RWPE2 (cell line): ENCODE measurements around the gene KLF3.
A peak's percentile ranks its signal among the peaks of the same experiment; 100 is the strongest.

Experiments used
- ATAC-seq: fragments of 200-7000 bp; cut with Tn5 transposase; 3 replicates; pipeline ENCODE4 v1.9.1; 2021; ENCODE audit warnings: low read depth
- DNase-seq: peaks from one replicate; pipeline ENCODE4 v3.0.0-alpha.2; 2020; ENCODE audit warnings: low spot score
- H3K27ac ChIP-seq: fragments of 450-650 bp; 2 replicates; pipeline ENCODE4 v1.5.1; 2017; ENCODE audit warnings: mild to moderate bottlenecking; ENCODE audit not compliant: poor library complexity, severe bottlenecking
- H3K27me3 ChIP-seq: fragments of 250-450 bp; sonication (Bioruptor Pico); 2 replicates; pipeline ENCODE4 v1.5.1; 2021; ENCODE audit warnings: mild to moderate bottlenecking, moderate library complexity; ENCODE audit not compliant: insufficient read depth, poor library complexity, severe bottlenecking
- H3K36me3 ChIP-seq: fragments of 250-450 bp; sonication (Bioruptor Pico); 2 replicates; pipeline ENCODE4 v1.5.1; 2020; ENCODE audit warnings: low read depth, mild to moderate bottlenecking, moderate library complexity
- H3K4me1 ChIP-seq: fragments of 250-450 bp; sonication (Bioruptor Pico); 2 replicates; pipeline ENCODE4 v1.5.1; 2021; ENCODE audit warnings: mild to moderate bottlenecking, moderate library complexity; ENCODE audit not compliant: insufficient read depth, poor library complexity, severe bottlenecking
- H3K4me3 ChIP-seq: fragments of 250-450 bp; sonication (Bioruptor Pico); 2 replicates; pipeline ENCODE4 v1.5.1; 2021; ENCODE audit warnings: mild to moderate bottlenecking, moderate library complexity; ENCODE audit not compliant: severe bottlenecking
- H3K9me3 ChIP-seq: fragments of 250-450 bp; sonication (Bioruptor Pico); 2 replicates; pipeline ENCODE4 v1.5.1; 2021; ENCODE audit warnings: mild to moderate bottlenecking, moderate library complexity; ENCODE audit not compliant: severe bottlenecking
- CTCF ChIP-seq: fragments of 450-650 bp; IDR thresholded peaks from one replicate; pipeline ENCODE4 v1.5.1; 2017; ENCODE audit warnings: mild to moderate bottlenecking, moderate library complexity; ENCODE audit not compliant: poor library complexity, severe bottlenecking

KLF3 gene

GRCh38 chr4:38669208-38669607 lies 5.2 kb downstream of the KLF3 start:
- H3K27ac ChIP-seq: peak overlapping the region; percentile 91
- peaks cover 70% of the 10 kb centered on the region for H3K4me1 ChIP-seq
- H3K27me3 ChIP-seq: no peaks in the 10 kb centered on the region
- DNase-seq (no peak), ATAC-seq (no peak)
- no peaks in the 10 kb centered on the region for H3K9me3 ChIP-seq
- peaks cover 23% of the 10 kb centered on the region for H3K36me3 ChIP-seq
- H3K4me3 ChIP-seq: no peak overlapping the region
- no peak for TF ChIP-seq CTCF

GRCh38 chr4:38670109-38670901 lies 6.3 kb downstream of the KLF3 start:
- no peak for ATAC-seq
- no peak for DNase-seq
- no peaks in the 10 kb centered on the region for H3K27me3 ChIP-seq
- H3K27ac ChIP-seq: peak overlapping the region; percentile 91
- H3K4me1 ChIP-seq: peaks cover 81% of the 10 kb centered on the region
- TF ChIP-seq CTCF: no peak
- no peaks in the 10 kb centered on the region for H3K9me3 ChIP-seq
- peaks cover 26% of the 10 kb centered on the region for H3K36me3 ChIP-seq
- H3K4me3 ChIP-seq: no peak overlapping the region

- Histone ChIP-seq H3K4me3 (no peak overlapping the region), H3K27ac (peak overlapping the region; percentile 91), H3K4me1 (peaks cover 89% of the 10 kb centered on the region), H3K36me3 (peaks cover 21% of the 10 kb centered on the region), H3K9me3 (no peaks in the 10 kb centered on the region), H3K27me3 (no peaks in the 10 kb centered on the region)
- no peak for ATAC-seq
- DNase-seq: no peak
- no peak for TF ChIP-seq CTCF
These were observed 7.1 kb downstream of the KLF3 start for GRCh38 chr4:38670939-38671591.

- no peaks in the 10 kb centered on the region for H3K9me3 ChIP-seq
- DNase-seq (no peak), ATAC-seq (no peak)
- peaks cover 21% of the 10 kb centered on the region for H3K36me3 ChIP-seq
- no peak for TF ChIP-seq CTCF
- H3K4me3 ChIP-seq: no peak overlapping the region
- peak overlapping the region; percentile 91 for H3K27ac ChIP-seq
- peaks cover 88% of the 10 kb centered on the region for H3K4me1 ChIP-seq
- H3K27me3 ChIP-seq: no peaks in the 10 kb centered on the region
These were observed 7.6 kb downstream of the KLF3 start for GRCh38 chr4:38671592-38671940.

GRCh38 chr4:38672074-38672396 lies 8.0 kb downstream of the KLF3 start:
- peak overlapping the region; percentile 91 for H3K27ac ChIP-seq
- ATAC-seq (no peak), DNase-seq (no peak)
- H3K36me3 ChIP-seq: peaks cover 24% of the 10 kb centered on the region
- no peaks in the 10 kb centered on the region for H3K27me3 ChIP-seq
- H3K4me1 ChIP-seq: peaks cover 85% of the 10 kb centered on the region
- no peak for TF ChIP-seq CTCF
- no peak overlapping the region for H3K4me3 ChIP-seq
- H3K9me3 ChIP-seq: no peaks in the 10 kb centered on the region
